ENCODE measurements around the gene BEAN1.

BEAN1 gene

GRCh38 chr16:66440970-66441369 is 13.9 kb downstream of the BEAN1 start:
- H3K4me3 ChIP-seq (ENCODE audit: low read length), result no peak overlapping the region
- no peak for DNase-seq (ENCODE audit: low read depth)

GRCh38 chr16:66441586-66442375 is 14.7 kb downstream of the BEAN1 start:
- no peak overlapping the region for H3K4me3 ChIP-seq (ENCODE audit: low read length)
- DNase-seq (ENCODE audit: low read depth), result no peak
- no peak for TF ChIP-seq CTCF (conservative IDR thresholded peaks at IDR 0.05; ENCODE audit: low read depth, low read length)

More at GRCh38 chr16:66440970-66441369, 13.9 kb downstream of the BEAN1 start:
- TF ChIP-seq CTCF (conservative IDR thresholded peaks at IDR 0.05; ENCODE audit: low read depth, low read length), result no peak

- TF ChIP-seq CTCF (conservative IDR thresholded peaks at IDR 0.05; ENCODE audit: low read depth, low read length), result no peak
- no peak for DNase-seq (ENCODE audit: low read depth)
- H3K4me3 ChIP-seq (ENCODE audit: low read length), result no peak overlapping the region
These were observed 15.6 kb downstream of the BEAN1 start for GRCh38 chr16:66442502-66443268.

GRCh38 chr16:66443269-66443652 is 16.2 kb downstream of the BEAN1 start:
- TF ChIP-seq CTCF (conservative IDR thresholded peaks at IDR 0.05; ENCODE audit: low read depth, low read length), result no peak
- DNase-seq (ENCODE audit: low read depth), result no peak
- no peak overlapping the region for H3K4me3 ChIP-seq (ENCODE audit: low read length)

GRCh38 chr16:66444049-66444481 is 17.0 kb downstream of the BEAN1 start:
- H3K4me3 ChIP-seq (ENCODE audit: low read length), result no peak overlapping the region
- TF ChIP-seq CTCF (conservative IDR thresholded peaks at IDR 0.05; ENCODE audit: low read depth, low read length), result peak; percentile 14
- no peak for DNase-seq (ENCODE audit: low read depth)

- H3K4me3 ChIP-seq (ENCODE audit: low read length), result no peak overlapping the region
- TF ChIP-seq CTCF (conservative IDR thresholded peaks at IDR 0.05; ENCODE audit: low read depth, low read length), result no peak
- DNase-seq (ENCODE audit: low read depth), result no peak
These were observed 19.6 kb downstream of the BEAN1 start for GRCh38 chr16:66446737-66447136.
